Dermis lymphatic vessel endothelial cell (primary cell): Measurements from ENCODE around the gene NKX3-2. TPM values are rescaled to one million over a fixed set of nuclear protein-coding genes. Genes with fewer than 3 reads are reported as not detected.

Source experiments
- total RNA-seq: library from RNA; depleted of rRNA; stranded (reverse); fragments of >200 nt; gene quantifications from 2 replicates; pipeline ENCODE4 v1.2.1, GENCODE V29; 2014

The NKX3-2 gene
- under 0.01 and 0.11 TPM in 2 replicates for total RNA-seq

DNA sequence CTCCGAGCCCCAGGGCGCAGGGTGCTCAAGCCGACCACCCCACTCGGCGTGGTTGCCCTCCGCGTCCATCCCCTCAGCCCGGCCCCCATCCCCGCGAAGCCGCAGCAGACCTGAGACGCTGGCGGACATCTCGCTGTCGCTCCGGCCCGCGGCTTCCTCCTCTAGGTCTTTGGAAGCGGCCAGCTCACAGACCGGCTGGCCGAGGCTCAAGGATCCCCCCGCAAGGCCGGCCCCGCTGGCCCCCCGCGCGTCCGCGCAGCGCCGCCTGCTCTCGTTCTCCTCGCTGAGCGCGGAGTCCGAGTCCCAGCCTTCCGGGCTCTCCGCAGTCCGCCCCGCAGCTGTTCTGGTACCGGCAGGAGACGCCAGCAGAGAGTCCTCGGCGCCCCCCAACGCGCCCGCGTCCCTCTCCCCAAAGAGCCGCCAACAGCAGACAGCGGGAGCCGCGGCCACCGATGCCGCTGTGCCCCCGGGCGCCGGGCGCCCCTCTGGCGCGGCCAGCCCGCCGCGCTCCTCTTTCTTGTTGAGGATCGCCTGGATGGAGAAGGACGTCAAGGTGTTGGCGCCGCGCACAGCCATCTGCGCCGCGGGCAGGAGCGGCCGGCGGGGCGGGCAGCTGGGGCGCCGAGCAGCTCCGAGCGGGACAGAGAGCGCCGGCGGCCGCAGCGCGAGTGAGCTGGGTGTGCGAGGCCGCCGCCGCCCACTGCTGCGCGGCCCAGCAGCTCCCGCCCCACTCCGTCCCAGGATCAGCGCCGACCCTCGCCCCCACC lies at the start of gene NKX3-2:
Gene NKX3-2 (minus strand): TSS at position 670 of the 767 bp plus-strand sequence. CDS start 94 bp downstream, at position 576.

Other genes with a start within 250 kb of the NKX3-2 start
- gene RAB28, start 60.2 kb downstream of the NKX3-2 start, total RNA-seq: 12.1 and 12.9 TPM in 2 replicates
- gene BOD1L1, start 83.2 kb upstream of the NKX3-2 start, total RNA-seq: 27.7 and 35.4 TPM in 2 replicates